HK-2 (cell line): ENCODE measurements around the gene RNF168.
A peak's percentile ranks its signal among the peaks of the same experiment; 100 is the strongest.
"Not testable (repeated sequence)": the region's sequence is repeated elsewhere in the genome, so short reads cannot be mapped to it uniquely, and the experiment has no call there.

Source experiments
- DNase-seq: peaks from one replicate; pipeline ENCODE4 v3.0.0-alpha.2; 2018; ENCODE audit not compliant: unreplicated experiment

RNF168 gene

DNA sequence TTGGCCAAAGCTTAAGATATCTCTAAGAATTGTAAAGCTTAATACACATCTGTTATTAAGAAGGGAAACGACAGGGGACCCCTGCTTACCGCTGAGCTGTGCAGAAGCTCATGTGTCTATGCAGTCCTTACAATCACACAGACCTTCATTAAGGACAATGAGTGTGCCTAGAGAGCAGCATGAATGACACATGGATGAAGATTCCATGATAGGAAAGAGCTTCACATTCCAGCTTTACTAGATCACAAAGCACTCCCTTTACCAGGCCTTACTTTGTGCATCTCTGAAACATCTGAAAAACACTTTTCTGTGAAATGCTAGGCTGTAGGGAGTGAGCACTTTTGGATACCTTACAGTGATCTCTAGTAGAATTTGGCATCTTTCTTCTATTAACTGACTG, 32.0 kb downstream of the RNF168 start:
- no peak for DNase-seq

DNA sequence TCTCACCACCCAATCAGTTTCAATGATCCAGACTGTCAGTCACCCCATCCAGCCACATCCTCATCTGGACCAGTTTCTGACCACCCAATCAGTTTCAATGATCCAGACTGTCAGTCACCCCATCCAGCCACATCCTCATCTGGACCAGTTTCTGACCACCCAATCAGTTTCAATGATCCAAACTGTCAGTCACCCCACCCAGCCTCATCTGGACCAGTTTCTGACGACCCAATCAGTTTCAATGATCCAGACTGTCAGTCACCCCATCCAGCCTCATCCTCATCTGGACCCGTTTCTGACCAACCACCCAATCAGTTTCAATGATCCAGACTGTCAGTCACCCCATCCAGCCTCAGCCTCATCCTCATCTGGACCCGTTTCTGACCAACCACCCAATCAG, 33.4 kb downstream of the RNF168 start:
- not testable (repeated sequence) for DNase-seq

DNA sequence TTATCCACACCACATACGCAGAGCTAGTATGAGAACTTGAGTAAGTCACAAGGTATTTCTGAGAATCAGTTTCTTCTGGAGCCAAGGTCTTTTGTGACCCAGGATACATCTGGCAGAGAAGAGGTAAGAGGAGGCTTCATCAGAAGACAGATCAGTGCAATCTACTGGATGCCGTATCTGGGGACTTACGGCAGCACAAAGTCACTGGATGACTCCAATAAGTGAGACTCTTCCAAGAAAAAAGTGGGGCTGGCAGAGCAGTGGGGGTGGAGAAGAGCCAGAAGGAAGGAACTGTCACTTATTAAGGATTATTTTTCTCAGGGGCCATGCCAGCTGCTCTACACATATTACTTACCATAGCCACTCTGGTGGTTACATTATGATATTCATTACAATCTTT, 39.8 kb downstream of the RNF168 start:
- no peak for DNase-seq

DNA sequence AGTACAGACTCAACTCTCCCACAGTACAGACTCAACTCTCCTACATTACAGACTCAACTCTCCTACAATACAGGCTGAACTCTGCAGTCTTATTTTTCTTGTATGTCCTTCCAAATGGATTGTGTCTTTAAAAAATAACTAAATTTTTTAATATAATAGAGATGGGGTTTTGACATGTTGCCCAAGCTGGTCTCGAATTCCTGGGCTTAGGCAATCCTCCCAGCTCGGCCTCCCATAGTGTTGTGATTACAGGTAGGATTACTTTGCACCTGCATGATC, 40.2 kb downstream of the RNF168 start:
- DNase-seq, result no peak

DNA sequence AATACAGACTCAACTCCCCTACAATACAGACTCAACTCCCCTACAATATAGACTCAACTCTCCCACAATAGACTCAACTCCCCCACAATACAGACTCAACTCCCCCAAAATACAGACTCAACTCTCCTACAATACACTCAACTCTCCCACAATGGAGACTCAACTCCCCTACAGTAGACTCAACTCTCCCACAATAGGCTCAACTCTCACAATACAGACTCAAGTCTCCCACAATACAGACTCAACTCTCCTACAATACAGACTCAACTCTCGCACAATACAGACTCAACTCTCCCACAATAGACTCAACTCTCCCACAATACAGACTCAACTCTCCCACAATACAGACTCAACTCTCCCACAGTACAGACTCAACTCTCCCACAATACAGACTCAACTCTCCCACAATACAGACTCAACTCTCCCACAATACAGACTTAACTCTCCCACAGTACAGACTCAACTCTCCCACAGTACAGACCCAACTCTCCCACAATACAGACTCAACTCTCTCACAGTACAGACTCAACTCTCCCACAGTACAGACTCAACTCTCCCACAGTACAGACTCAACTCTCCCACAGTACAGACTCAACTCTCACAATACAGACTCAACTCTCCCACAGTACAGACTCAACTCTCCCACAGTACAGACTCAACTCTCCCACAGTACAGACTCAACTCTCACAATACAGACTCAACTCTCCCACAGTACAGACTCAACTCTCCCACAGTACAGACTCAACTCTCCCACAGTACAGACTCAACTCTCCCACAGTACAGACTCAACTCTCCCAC, 40.7 kb downstream of the RNF168 start:
- not testable (repeated sequence) for DNase-seq

DNA sequence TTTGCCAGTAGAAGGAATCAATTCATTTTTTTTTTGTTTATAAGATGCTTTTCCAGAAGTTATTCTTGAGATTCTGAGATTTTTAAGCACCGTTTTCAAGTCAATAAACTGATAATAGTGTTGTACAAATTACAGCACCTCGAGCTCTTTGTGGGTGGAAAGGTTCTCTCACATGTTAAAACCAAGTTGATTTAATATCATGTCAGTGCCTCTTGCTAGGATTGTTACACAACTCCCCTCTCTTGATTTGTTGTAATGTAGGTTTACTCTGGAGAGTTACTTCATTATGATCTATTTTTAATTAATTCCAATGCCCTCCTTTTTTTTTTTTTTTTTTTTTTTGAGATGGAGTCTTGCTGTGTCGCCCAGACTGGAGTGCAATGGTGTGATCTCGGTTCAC, 45.5 kb downstream of the RNF168 start:
- no peak for DNase-seq

DNA sequence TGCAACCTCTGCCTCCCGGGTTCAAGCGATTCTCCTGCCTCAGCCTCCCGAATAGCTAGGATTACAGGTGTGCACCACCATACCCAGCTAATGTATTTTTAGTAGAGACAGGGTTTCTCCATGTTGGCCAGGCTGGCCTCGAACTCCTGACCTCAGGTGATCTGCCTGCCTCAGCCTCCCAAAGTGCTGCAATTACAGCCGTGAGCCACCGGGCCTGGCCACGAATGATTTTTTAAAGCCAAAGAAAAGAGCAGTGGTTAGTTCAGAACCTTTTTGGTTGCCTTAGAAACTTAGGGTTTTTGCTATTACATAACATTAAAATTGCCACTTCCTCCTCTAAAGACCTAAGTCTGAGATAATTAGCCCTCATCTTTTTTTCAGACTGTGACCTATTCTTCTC, 46.1 kb downstream of the RNF168 start:
- DNase-seq, result not testable (repeated sequence)

DNA sequence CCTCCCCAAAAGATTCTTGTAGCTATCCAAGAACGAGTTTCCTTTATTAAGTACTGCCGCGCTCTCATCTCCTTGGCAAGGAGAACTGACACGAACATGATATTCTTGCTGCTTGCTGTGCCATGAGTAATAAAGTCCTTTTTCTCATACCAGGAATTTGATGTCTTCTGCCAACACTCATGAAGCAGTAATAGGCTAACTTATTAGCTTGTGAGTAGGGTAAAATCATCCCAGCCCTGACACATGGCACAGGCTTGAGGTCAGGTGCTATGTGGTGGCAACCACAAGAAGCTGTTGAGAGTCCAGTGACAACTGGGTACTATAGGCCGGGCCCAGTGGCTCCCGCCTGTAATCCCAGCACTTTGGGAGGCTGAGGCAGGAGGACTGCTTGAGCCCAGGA, 48.6 kb downstream of the RNF168 start:
- DNase-seq, result peak; percentile 47

DNA sequence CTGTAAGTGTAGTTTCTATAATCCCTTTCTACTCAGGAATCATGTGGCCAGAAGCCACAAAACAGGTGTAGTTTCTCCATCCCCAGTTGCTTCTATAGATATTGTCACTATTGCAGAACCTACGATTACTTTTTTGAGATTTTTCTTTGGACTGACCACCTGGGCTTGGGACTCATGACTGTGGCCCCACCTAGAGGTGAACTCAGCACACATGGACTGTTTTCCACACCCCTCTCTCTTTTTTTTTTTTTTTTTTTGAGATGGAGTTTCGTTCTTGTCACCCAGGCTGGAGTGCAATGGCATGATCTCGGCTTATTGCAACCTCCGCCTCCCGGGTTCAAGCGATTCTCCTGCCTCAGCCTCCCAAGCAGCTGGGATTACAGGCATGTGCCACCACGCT, 58.2 kb downstream of the RNF168 start:
- not testable (repeated sequence) for DNase-seq

DNA sequence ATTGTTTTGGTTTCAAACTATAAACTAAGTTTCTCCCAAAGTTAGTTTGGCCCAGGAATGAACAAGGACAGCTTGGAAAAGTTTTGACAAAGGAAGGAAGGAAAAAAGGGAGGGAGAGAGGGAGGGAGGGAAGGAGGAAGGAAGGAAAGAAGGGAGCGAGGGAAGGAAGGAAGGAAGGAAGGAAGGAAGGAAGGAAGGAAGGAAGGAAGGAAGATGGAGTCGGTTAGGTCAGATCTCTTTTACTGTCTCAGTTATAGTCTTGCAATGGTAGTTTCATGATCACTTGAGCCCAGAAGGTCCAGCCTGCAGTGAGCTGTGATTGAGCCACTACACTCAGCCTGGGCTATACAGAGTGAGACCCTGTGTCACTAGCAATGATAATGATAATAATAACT, 59.1 kb downstream of the RNF168 start:
- no peak for DNase-seq

DNA sequence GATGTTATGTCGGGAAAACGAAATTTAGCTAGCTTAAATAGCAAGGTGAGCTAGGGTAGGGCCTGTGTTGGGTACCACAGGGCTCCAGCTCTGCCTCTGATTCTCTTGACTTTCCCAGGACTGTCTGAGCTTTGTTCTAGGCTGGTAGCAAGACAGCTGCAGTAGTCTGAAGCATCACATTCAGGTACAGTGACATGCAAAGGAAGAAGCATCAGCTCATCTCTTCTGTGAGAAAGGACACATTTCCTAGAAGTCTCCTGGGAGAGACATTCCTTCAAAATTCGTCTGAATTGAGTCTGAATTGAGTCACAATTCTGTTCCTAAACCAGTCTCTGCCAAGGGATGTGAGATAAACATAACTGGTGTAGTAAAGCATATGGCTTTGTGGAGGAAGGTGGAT, 62.9 kb downstream of the RNF168 start:
- DNase-seq, result no peak

DNA sequence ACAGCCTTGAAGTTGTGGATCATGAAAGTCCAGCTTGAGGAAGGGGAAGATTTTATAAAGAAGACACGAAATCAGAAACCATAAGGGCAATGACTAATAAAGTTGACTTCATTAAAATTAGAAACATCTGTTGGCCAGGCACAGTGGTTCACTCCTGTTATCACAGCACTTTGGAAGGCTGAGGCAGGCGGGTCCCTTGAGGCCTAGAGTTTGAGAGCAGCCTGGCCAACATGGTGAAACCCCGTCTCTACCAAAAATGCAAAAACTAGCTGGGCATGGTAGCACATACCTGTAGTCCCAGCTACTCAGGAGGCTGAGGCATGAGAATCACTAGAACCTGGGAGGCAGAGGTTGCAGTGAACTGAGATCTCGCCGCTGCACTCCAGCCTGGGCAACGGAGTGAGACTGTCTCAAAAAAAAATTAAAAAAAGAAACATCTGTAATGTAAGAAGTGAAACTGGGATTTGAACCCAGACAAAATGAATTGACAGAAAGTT, 63.5 kb downstream of the RNF168 start:
- DNase-seq, result no peak

DNA sequence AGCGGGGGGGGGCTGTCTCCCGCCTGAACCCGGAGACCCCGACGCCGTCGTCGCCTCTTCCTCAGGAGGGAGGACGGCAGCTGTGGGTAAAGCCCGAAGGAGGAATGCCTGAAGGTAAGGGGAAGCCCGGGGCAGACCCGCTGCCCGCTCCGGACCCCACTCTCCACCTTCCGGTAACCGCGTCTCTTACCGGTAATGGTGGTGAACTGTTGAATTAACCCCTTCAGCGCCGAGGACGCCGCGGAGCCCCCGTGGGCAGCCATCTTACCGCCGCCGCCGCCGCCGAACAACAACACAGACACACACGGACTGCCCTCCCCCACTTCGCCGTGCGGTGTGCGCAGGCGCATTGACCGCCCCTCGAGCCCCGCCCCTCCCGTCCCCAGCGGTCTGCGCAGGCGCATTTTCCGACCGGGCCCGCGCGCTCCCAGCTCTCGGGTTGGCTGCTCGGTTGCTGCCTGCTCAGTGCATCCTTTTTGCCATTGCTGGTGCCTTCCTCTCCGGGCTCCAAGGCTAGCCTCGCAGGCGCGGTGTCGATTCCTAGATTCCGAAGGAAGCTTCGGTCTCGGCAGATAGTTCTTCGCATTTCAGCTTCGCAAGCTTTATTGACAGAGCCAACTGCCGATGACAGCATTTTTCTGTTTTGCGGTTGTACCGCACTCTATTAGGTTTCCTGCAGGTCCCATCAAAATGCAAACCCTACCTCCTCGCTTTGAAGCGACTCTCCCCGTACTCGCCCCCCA, 71.3 kb downstream of the RNF168 start, which contains the start of gene UBXN7:
UBXN7 (minus strand) TSS at position 291 of the 743 bp plus-strand sequence; CDS start at position 263, 28 bp downstream.
- peak; percentile 99 for DNase-seq

DNA sequence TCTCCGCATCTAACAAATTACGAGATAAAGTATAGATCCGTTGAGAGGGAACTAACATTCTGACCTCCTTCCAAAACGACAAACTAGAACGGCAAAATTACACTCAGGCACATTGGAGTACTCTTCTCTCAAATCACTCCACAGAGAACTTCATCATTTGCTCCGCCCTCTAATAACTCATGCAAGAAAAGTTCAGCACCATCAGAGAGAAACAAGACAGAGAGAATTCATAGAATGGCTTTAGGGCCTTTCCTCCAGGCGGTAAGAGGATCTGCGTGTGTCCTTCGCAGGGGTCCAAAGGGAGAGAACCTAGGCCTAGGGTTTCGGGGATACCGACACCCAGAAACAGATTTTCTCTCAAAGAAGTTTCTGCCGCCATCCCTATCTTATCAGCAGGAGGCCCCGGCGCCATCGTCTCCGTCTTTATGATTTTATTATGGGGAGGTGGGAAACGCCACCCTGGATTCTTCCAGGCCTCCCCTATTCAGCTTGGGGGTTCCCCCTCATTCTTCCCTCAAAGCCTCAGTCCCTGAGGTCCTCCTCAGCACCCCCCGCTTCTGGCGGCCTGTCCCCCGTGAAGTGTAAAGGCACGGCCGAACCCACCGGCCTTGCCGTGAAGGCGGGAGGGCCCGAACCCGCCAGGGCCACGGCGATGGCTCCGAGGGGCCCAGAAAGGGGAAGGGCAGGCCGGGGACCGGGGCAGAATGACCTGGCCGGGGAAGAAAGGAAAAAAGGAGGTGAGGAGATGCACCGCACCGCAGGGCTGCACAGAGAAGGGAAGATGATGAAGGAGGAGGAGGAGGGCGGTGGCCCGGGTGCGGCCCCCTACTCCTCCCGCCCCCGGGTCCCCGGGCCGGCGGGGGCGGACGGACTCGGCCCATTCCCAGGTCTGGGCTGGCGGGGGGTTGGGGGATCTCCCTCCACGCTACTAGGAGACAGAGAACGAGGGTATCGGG, 72.1 kb downstream of the RNF168 start:
- DNase-seq, result peak; percentile 28

DNA sequence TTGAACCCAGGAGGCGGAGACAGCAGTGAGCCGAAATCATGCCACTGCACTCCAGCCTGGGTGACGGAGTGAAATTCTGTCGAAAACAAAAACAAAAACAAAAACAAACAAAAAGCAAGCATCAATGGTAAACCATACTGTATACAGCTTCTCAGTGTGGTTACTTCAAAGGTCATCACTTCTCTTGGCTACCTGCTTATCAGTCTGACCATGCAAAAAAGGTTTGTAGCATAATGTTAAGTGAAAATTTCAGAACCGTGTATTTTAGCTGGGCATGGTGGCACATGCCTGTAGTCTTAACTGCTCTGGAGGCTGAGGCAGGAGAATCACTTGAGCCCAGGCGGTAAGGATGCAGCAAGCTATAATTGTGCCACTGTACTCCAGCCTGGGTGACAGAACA, 75.5 kb downstream of the RNF168 start:
- no peak for DNase-seq

DNA sequence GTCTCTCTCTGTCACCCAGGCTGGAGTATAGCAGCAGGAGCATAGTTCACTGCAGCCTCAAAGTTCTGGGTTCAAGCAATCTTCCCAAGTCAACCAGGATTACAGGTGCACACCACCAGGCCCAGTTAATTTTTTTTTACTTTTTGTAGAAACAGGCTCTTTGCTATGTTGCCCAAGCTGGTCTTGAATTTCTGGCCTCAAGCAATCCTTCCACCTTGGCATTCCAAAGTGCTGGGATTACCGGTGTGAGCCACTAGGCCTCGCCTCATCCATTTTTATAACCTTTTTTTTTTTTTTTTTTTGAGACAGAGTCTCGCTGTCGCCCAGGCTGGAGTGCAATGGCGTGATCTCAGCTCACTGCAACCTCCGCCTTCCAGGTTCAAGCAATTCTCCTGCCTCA, 79.1 kb downstream of the RNF168 start:
- not testable (repeated sequence) for DNase-seq

DNA sequence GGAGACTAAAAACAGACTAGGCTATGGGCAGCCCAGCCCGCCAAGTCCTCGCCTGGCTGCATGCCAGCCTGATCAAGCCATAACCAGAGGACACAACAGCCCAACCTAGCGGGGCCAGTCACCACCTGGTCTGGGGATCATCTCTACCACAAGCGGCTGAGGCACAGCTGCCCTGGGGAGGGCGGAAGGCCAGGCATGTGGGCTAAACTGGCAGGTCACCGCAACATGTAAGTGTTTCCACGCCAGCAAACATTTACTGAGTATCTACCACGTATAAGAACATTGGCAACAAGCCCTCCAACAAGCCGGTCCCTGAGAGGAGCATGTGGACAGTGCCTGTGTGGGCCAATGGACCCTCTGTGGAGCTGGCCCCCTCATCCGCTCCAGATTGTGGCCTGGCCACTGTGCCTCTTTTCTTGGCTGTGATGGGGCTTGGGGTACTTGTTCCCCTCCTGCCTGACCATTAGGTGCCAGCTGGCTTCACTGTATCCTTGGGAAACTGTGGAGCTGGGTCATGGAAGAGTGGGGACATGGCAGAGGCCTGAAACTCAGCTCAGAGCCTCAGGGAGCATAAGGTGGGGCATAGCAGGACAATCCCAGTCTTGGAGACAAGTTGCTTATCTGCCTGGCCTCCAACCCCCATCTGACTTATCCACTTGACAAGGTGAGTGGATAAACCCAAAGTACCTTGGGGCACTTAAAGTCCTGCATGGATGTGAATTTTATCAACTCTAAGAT, 80.4 kb downstream of the RNF168 start:
- DNase-seq, result peak; percentile 25

DNA sequence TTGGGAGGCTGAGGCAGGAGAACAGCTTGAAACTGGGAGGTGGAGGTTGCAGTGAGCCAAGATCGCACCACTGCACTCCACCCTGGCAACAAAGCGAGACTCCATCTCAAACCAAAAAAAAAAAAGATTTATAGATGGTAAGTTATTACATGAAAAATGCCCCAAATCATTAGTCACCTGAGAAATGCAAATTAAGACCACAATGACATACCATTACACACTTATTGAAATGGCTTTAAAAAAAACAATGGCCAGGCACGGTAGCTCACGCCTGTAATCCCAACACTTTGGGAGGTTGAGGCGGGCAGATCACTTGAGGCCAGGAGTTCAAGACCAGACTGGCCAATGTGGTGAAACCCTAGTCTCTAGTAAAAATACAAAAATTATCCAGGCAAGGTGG, 81.9 kb downstream of the RNF168 start:
- DNase-seq, result not testable (repeated sequence)

DNA sequence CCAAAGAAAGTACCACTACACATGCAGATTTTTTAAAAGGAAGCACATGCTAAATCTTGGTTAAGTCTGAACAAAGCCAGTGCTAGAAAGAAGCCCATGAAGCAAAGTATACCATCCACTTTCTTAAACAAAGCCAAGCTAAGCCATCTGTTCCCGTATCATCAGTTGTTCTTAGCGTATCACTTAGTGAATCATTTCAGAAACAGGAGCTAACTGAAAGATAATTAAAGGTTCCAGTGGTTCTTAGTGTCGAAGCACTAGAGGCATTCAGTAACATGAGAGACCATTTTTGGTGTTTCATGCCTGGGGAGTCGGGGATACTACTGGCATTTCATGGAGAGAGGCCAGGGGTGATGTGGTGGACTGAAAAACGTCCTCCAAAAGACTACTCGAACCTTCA, 84.2 kb downstream of the RNF168 start:
- no peak for DNase-seq
